Effector memory CD4-positive, alpha-beta T cell (primary cell): Measurements from ENCODE around the gene CCNG2.

Experiments
- DNase-seq, 3 donors: peaks; one replicate each; pipeline ENCODE4 v3.0.0-alpha.2; 2020
- H3K27ac ChIP-seq: 2 replicates; pipeline ENCODE4 v1.7.0; 2013; ENCODE audit warnings: mild to moderate bottlenecking, low read length, moderate library complexity; ENCODE audit not compliant: insufficient read depth, poor library complexity, severe bottlenecking
- H3K27me3 ChIP-seq: replicated peaks from 2 replicates; pipeline ENCODE4 v1.7.0; 2013; ENCODE audit warnings: mild to moderate bottlenecking, low read length; ENCODE audit not compliant: insufficient read depth, control insufficient read depth, poor library complexity, severe bottlenecking
- H3K36me3 ChIP-seq: 2 replicates; pipeline ENCODE4 v1.7.0; 2013; ENCODE audit warnings: mild to moderate bottlenecking, low read length, moderate library complexity; ENCODE audit not compliant: control insufficient read depth, insufficient read depth
- H3K4me1 ChIP-seq: 2 replicates; pipeline ENCODE4 v1.7.0; 2013; ENCODE audit warnings: low read length, mild to moderate bottlenecking; ENCODE audit not compliant: control insufficient read depth, insufficient read depth, poor library complexity, severe bottlenecking
- H3K4me3 ChIP-seq: 2 replicates; pipeline ENCODE4 v1.7.0; 2013; ENCODE audit warnings: low read length, low read depth, mild to moderate bottlenecking; ENCODE audit not compliant: insufficient read depth, poor library complexity, severe bottlenecking
- H3K9me3 ChIP-seq: 2 replicates; pipeline ENCODE4 v1.7.0; 2013; ENCODE audit warnings: mild to moderate bottlenecking, low read length, moderate library complexity; ENCODE audit not compliant: control insufficient read depth

CCNG2 gene

GRCh38 chr4:77146186-77147078 lies 10.6 kb upstream of the CCNG2 start:
- H3K4me1 ChIP-seq, result no peaks in the 10 kb centered on the region
- no peak overlapping the region for H3K4me3 ChIP-seq
- H3K27ac ChIP-seq, result no peak overlapping the region

DNA sequence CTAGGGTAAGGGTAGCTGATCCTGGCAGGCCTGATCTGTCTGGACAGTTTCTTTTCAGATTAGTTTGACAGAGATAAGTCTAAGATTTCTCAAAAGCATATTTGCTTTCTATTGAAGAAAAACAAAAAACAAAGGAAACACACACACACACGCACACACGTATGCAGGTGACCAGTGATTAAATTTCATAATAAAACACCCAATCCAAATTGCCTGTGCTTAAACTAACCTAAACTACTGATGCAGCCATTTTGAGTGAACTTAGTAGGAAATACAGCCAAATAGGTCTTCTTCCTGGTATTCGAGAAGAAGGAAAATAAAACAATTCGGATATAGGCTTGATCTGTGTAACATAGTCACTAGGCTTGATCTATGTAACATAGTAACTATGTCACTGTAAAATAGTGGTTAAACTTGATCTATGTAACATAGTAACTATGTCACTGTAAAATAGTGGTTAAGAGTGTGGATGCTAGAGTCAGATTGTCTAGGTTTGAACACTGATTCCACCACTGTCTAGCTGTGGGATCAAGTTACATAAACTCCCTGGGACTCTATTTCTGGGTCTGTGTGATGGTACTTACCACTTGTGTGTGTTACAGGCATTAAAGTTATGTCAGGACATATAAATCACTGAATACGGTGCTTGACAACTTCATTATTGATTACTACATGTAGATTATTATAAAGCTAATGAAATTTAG lies 9.8 kb upstream of the CCNG2 start:
- Histone ChIP-seq H3K4me3 (no peak overlapping the region), H3K9me3 (no peaks in the 10 kb centered on the region), H3K36me3 (no peaks in the 10 kb centered on the region), H3K4me1 (no peaks in the 10 kb centered on the region), H3K27ac (no peak overlapping the region), H3K27me3 (no peaks in the 10 kb centered on the region)
- no peak for DNase-seq

More at GRCh38 chr4:77146186-77147078, 10.6 kb upstream of the CCNG2 start:
- H3K36me3 ChIP-seq, result no peaks in the 10 kb centered on the region
- no peaks in the 10 kb centered on the region for H3K27me3 ChIP-seq
- no peaks in the 10 kb centered on the region for H3K9me3 ChIP-seq
- no peak for DNase-seq

DNA sequence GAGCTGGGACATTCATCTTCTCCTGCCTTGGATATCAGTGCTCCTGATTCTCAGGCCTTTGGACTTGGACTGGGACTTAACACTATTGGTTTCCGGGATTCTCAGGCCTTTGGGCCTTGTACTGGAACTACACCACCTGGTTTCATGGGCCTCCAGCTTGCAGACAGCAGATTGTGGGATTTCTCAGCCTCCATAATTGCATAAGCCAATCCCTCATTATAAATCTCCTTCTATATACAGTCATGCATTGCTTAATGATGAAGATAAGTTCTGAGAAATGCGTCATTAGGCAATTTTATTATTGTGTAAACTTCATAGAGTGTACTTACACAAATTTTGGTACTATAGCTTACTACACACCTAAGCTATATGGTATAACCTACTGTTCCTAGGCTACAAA lies 8.9 kb upstream of the CCNG2 start:
- H3K27ac ChIP-seq, result no peak overlapping the region
- H3K4me3 ChIP-seq, result no peak overlapping the region
- no peaks in the 10 kb centered on the region for H3K36me3 ChIP-seq
- no peaks in the 10 kb centered on the region for H3K27me3 ChIP-seq
- no peak for DNase-seq
- no peaks in the 10 kb centered on the region for H3K9me3 ChIP-seq
- H3K4me1 ChIP-seq, result no peaks in the 10 kb centered on the region

GRCh38 chr4:77149789-77150188 lies 7.2 kb upstream of the CCNG2 start:
- Histone ChIP-seq H3K4me1 (no peaks in the 10 kb centered on the region), H3K9me3 (no peaks in the 10 kb centered on the region)

DNA sequence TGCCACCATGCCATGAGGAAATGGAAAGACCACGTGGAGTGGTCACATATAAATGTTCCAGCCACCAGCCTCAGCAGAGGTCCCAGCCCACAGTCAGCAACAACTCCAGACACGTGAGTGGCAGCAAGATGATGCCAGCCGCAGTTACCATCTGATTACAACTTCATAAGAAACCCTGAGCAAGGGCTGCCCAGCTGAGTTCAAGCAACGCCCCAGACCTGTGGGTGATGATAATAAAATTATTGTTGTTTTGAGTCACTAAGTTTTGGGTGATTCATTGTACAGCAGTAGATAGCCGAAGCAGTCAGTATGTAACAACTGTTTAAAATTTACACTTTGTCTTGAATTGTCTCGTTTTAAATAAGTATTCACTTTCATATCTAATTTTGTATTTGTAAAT lies 5.8 kb upstream of the CCNG2 start:
- H3K27ac ChIP-seq, result no peak overlapping the region
- no peaks in the 10 kb centered on the region for H3K9me3 ChIP-seq
- no peaks in the 10 kb centered on the region for H3K27me3 ChIP-seq
- H3K36me3 ChIP-seq, result no peaks in the 10 kb centered on the region
- H3K4me1 ChIP-seq, result no peaks in the 10 kb centered on the region
- no peak overlapping the region for H3K4me3 ChIP-seq
- DNase-seq, result no peak

More at GRCh38 chr4:77149789-77150188, 7.2 kb upstream of the CCNG2 start:
- Histone ChIP-seq H3K27me3 (no peaks in the 10 kb centered on the region), H3K4me3 (no peak overlapping the region), H3K36me3 (no peaks in the 10 kb centered on the region), H3K27ac (no peak overlapping the region)
- DNase-seq, result no peak

GRCh38 chr4:77152421-77152820 lies 4.6 kb upstream of the CCNG2 start:
- no peak for DNase-seq
- Histone ChIP-seq H3K4me3 (no peak overlapping the region), H3K36me3 (no peaks in the 10 kb centered on the region), H3K27ac (no peak overlapping the region), H3K9me3 (no peaks in the 10 kb centered on the region), H3K4me1 (no peaks in the 10 kb centered on the region), H3K27me3 (no peaks in the 10 kb centered on the region)

- no peak for DNase-seq
- Histone ChIP-seq H3K4me1 (no peaks in the 10 kb centered on the region), H3K4me3 (no peak overlapping the region), H3K27me3 (no peaks in the 10 kb centered on the region), H3K9me3 (no peaks in the 10 kb centered on the region), H3K27ac (no peak overlapping the region), H3K36me3 (no peaks in the 10 kb centered on the region)
These were observed 4.0 kb upstream of the CCNG2 start for GRCh38 chr4:77153006-77153405.

GRCh38 chr4:77154065-77154464 lies 2.9 kb upstream of the CCNG2 start:
- H3K4me3 ChIP-seq, result no peak overlapping the region
- H3K4me1 ChIP-seq, result no peaks in the 10 kb centered on the region
- no peaks in the 10 kb centered on the region for H3K9me3 ChIP-seq
- no peaks in the 10 kb centered on the region for H3K27me3 ChIP-seq
- no peak overlapping the region for H3K27ac ChIP-seq
- no peaks in the 10 kb centered on the region for H3K36me3 ChIP-seq
- no peak for DNase-seq

DNA sequence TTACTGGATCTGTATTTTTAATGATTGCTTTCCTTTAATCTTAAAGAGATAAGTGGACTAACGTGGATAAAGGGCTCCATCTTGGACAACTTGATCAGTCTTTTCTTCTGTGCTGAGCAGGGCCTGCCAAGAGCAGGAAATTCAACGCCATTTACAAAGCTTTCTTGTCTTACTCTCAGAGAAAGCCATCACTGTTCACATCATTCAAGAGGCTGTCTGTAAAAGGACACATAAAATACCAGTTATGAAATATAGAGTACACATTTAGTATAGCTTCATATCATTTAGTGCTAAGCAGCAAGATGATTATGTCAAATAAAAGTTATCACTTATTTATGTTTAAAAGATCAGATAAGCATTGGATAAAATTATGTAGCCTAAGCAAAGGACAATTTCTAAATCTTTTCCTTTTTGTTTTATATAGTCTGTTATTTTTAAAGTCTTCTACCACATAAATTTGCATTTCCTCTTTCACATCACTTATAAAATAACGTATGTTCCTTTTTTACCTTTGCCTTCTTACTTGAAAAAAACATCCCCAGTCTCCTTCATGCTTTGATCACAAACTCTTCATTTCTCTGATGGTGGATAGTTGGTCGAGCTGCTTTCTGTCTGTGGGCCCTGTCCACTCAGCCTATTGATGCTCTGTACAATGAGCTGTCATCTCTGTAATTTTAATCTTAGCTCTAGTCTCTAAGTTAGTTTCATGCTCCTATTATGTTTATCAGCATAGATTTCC lies 2.1 kb upstream of the CCNG2 start:
- H3K9me3 ChIP-seq, result no peaks in the 10 kb centered on the region
- H3K27me3 ChIP-seq, result no peaks in the 10 kb centered on the region
- H3K4me3 ChIP-seq, result no peak overlapping the region
- H3K27ac ChIP-seq, result no peak overlapping the region
- DNase-seq, result no peak
- H3K4me1 ChIP-seq, result no peaks in the 10 kb centered on the region
- no peaks in the 10 kb centered on the region for H3K36me3 ChIP-seq
